Measurements from ENCODE around the gene CLIC5. TPM values are rescaled to one million over a fixed set of nuclear protein-coding genes. Genes with fewer than 3 reads are reported as not detected.
"Not testable (repeated sequence)": the region's sequence is repeated elsewhere in the genome, so short reads cannot be mapped to it uniquely, and the experiment has no call there.

Gene CLIC5
- total RNA-seq, 4 donors from 2014 or later, result 78.6 to 97.0 (median 91.7) TPM

DNA sequence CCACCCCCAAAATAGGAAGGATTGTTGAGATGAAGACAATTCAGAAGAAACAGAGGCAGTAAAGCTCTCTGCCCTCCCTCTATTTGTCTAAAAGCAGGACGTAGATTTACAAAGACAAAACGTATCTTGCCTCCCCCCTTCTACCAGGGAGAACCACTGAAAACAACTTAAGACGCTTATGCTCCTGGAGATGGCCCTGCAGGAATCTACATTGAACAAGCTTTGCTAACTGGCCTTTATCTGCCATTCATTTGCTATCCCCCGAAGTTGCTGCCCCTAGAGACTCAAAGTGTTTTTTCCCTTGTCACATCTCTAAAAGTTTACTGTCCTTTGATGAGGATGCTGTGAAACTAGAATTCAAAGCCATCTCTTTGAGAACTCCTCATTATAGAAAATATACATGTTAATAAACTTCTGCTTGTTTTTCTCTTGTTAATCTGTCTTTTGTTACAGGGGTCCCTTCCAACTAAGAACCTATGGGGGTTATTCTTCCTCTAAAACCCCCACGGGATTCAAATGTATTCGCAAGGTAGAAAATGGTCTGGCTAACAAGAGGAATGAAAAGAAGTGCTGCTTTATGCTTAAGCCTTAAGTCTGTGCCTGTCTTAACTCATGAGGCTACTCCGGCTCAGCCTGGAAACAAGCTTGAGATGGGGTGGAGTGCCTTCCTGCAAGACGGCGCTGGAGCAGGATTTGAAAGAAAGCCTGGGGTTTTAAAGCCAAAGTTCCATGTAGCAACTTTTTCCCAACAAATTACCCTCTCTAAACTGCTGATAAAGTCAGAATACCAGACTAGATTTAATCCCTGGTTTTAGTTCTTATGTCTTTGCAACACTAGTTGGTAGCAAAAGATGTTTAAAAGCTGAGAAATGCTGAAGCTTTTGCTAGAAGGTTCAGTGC is 88.0 kb downstream of the CLIC5 start:
- in situ Hi-C loops (cut with MboI; ENCODE audit: low sequenced_read_pairs in 4 of 4), result loop anchor here in 3 of 4 donors (10.0 to 25.0 kb wide), 3 partner anchors 135 to 1273 kb away; no protein-coding TSS in a partner anchor
- no peak for DNase-seq
- no peak overlapping the region for H3K27ac ChIP-seq
- H3K9me3 ChIP-seq, result no peaks in the 10 kb centered on the region
- no peaks in the 10 kb centered on the region for H3K27me3 ChIP-seq
- ATAC-seq, result no peak
- H3K4me3 ChIP-seq, result no peak overlapping the region
- TF ChIP-seq, protein P1, sequence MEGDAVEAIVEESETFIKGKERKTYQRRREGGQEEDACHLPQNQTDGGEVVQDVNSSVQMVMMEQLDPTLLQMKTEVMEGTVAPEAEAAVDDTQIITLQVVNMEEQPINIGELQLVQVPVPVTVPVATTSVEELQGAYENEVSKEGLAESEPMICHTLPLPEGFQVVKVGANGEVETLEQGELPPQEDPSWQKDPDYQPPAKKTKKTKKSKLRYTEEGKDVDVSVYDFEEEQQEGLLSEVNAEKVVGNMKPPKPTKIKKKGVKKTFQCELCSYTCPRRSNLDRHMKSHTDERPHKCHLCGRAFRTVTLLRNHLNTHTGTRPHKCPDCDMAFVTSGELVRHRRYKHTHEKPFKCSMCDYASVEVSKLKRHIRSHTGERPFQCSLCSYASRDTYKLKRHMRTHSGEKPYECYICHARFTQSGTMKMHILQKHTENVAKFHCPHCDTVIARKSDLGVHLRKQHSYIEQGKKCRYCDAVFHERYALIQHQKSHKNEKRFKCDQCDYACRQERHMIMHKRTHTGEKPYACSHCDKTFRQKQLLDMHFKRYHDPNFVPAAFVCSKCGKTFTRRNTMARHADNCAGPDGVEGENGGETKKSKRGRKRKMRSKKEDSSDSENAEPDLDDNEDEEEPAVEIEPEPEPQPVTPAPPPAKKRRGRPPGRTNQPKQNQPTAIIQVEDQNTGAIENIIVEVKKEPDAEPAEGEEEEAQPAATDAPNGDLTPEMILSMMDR (IDR thresholded peaks at IDR 0.05 in 4 of 5, conservative IDR thresholded peaks at IDR 0.05 in 1 of 5), result no peak
- H3K36me3 ChIP-seq, result no peaks in the 10 kb centered on the region
- H3K4me1 ChIP-seq, result peaks cover 10 to 25% of the 10 kb centered on the region in 2 donors
- intact Hi-C loops (cut with DNase I; ENCODE audit: low total_unique reads), result no loop called here

- H3K27ac ChIP-seq; H3K9me3 ChIP-seq; ATAC-seq; H3K4me3 ChIP-seq; H3K27me3 ChIP-seq; H3K36me3 ChIP-seq; intact Hi-C loops (cut with DNase I; ENCODE audit: low total_unique reads); DNase-seq: not testable (repeated sequence)
- peaks cover 20 to 35% of the 10 kb centered on the region in 2 donors for H3K4me1 ChIP-seq
- in situ Hi-C loops (cut with MboI; ENCODE audit: low sequenced_read_pairs in 4 of 4), result loop anchor here in 3 of 4 donors (10.0 to 25.0 kb wide), 3 partner anchors 136 to 1272 kb away; no protein-coding TSS in a partner anchor
Measured at GRCh38 chr6:45926423-45926822, 89.2 kb downstream of the CLIC5 start.

DNA sequence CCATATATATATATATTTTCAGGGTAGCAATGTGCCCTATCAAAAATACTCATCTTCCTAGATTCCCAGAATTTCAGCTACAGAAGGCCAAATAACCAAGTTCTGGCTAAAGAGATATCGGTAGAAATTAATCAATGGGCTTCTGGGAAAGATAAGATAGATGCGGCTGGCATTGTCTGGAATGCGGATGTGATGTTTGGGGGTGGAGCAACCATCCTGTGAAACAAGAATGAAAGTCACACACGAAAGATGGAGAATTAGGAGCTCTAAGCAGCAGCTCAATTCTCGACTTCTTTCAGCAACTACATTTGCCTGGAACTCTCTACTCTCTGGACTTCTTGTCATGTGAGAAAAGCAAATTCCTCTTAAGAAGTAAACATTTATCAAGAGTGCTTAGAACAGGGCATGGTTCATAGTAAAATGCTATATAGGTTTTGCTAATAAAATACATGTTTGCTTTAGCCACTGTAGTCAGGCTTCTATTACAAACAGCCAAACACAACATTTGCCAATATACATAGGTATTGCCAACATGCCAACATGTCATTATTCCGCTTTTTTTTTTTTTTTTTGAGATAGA is 90.8 kb downstream of the CLIC5 start:
- no peak overlapping the region for H3K4me3 ChIP-seq
- no peaks in the 10 kb centered on the region for H3K9me3 ChIP-seq
- in situ Hi-C loops (cut with MboI; ENCODE audit: low sequenced_read_pairs in 4 of 4), result loop anchor here (10.0 to 25.0 kb wide), 6 partner anchors 137 to 1463 kb away; no protein-coding TSS in a partner anchor
- ATAC-seq (no peak), DNase-seq (no peak)
- no peak overlapping the region for H3K27ac ChIP-seq
- intact Hi-C loops (cut with DNase I; ENCODE audit: low total_unique reads), result loop anchor here (5.0 kb wide), 3 partner anchors 503 to 1448 kb away; no protein-coding TSS in a partner anchor
- no peaks in the 10 kb centered on the region for H3K36me3 ChIP-seq
- peaks cover 10 to 22% of the 10 kb centered on the region in 2 donors for H3K4me1 ChIP-seq
- TF ChIP-seq POLR2A (IDR thresholded peaks at IDR 0.05), result no peak
- TF ChIP-seq, protein P1 (IDR thresholded peaks at IDR 0.05 in 4 of 5, conservative IDR thresholded peaks at IDR 0.05 in 1 of 5), result no peak
- no peaks in the 10 kb centered on the region for H3K27me3 ChIP-seq

DNA sequence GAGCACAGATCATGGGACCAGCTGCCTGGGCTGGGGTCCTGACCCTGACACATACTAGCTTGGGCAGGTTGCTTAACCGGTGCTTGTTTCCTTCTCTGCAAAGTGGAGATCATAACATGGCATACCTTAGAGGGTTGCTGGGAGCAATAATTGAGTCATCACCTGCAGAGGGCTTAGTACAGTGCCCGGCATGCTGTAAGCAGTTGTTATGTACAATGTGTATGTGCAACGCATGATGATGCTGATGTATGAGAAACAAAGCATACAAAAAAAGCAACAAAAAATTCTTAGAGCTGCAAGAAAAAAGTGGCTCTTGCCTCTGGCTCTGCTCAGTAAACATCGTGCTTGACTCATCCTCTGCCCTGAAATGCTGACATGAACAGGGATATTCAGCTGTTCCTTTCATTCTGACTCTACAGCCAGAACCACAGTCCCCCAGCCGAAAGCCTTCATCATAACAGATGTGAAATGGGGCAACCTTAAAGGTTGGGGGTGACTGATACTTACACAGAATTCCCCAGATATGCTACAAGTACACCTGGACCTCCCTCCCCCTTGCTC is 91.7 kb downstream of the CLIC5 start:
- Histone ChIP-seq H3K9me3 (no peaks in the 10 kb centered on the region), H3K4me3 (no peak overlapping the region), H3K27ac (no peak overlapping the region), H3K36me3 (no peaks in the 10 kb centered on the region), H3K4me1 (peaks cover 10 to 22% of the 10 kb centered on the region in 2 donors), H3K27me3 (no peaks in the 10 kb centered on the region)
- in situ Hi-C loops (cut with MboI; ENCODE audit: low sequenced_read_pairs in 4 of 4) (loop anchor here in 3 of 4 donors (10.0 to 25.0 kb wide), 4 partner anchors 1262 to 1462 kb away; no protein-coding TSS in a partner anchor), intact Hi-C loops (cut with DNase I; ENCODE audit: low total_unique reads) (loop anchor here (5.0 kb wide), 3 partner anchors 502 to 1447 kb away; no protein-coding TSS in a partner anchor)
- TF ChIP-seq POLR2A (IDR thresholded peaks at IDR 0.05), result no peak
- TF ChIP-seq, protein P1 (IDR thresholded peaks at IDR 0.05 in 4 of 5, conservative IDR thresholded peaks at IDR 0.05 in 1 of 5), result no peak
- DNase-seq (no peak), ATAC-seq (no peak)
